GM19467 (cell line): Measurements from ENCODE around the gene RXRG.
A peak's percentile ranks its signal among the peaks of the same experiment; 100 is the strongest.

Experiments
- ATAC-seq: cut with Tn5 transposase; IDR thresholded peaks from one replicate; pipeline ENCODE4 v1.9.1; 2021; ENCODE audit warnings: mild to moderate bottlenecking, moderate library complexity; ENCODE audit not compliant: unreplicated experiment

Gene RXRG

GRCh38 chr1:165376041-165376810 lies 68.7 kb downstream of the RXRG start:
- no peak for ATAC-seq

GRCh38 chr1:165375623-165376022 lies 69.3 kb downstream of the RXRG start:
- no peak for ATAC-seq

- ATAC-seq: no peak
Observed at GRCh38 chr1:165371588-165372225, 73.2 kb downstream of the RXRG start.

GRCh38 chr1:165369255-165369848 lies 75.6 kb downstream of the RXRG start:
- peak; percentile 52 for ATAC-seq

- peak; percentile 74 for ATAC-seq
Observed at GRCh38 chr1:165367375-165367993, 77.4 kb downstream of the RXRG start.

GRCh38 chr1:165365341-165365740 lies 79.6 kb downstream of the RXRG start:
- no peak for ATAC-seq

GRCh38 chr1:165364568-165365133 lies 80.3 kb downstream of the RXRG start:
- no peak for ATAC-seq

GRCh38 chr1:165356876-165357275 lies 88.0 kb downstream of the RXRG start:
- ATAC-seq: no peak

- ATAC-seq: no peak
Observed at GRCh38 chr1:165355977-165356811, 88.7 kb downstream of the RXRG start, which contains the start of gene LMX1A. Gene LMX1A, minus strand, starts transcription at chr1:165356715. Its CDS starts 1,156 bp downstream, at chr1:165355559.

GRCh38 chr1:165355139-165355976 lies 89.6 kb downstream of the RXRG start:
- no peak for ATAC-seq

- ATAC-seq: no peak
Observed at GRCh38 chr1:165354739-165355138, 90.2 kb downstream of the RXRG start.

- no peak for ATAC-seq
Observed at GRCh38 chr1:165353731-165354671, 90.9 kb downstream of the RXRG start.

GRCh38 chr1:165352442-165353293 lies 92.3 kb downstream of the RXRG start:
- no peak for ATAC-seq

- no peak for ATAC-seq
Observed at GRCh38 chr1:165351863-165352441, 93.0 kb downstream of the RXRG start.
